ENCODE results near the gene APOL6. TPM values are rescaled to one million over a fixed set of nuclear protein-coding genes. Genes with fewer than 3 reads are reported as not detected.
"Not testable (repeated sequence)": the region's sequence is repeated elsewhere in the genome, so short reads cannot be mapped to it uniquely, and the experiment has no call there.

The APOL6 gene
- total RNA-seq, 1 donor from 2014 or later, result 2.2 TPM

- not testable (repeated sequence) for DNase-seq
Observed at GRCh38 chr22:35679492-35679891, 31.2 kb downstream of the APOL6 start.

GRCh38 chr22:35681454-35682052 is 33.3 kb downstream of the APOL6 start:
- DNase-seq, result no peak

GRCh38 chr22:35683560-35683959 is 35.3 kb downstream of the APOL6 start:
- DNase-seq, result no peak

- DNase-seq, result no peak
Observed at GRCh38 chr22:35684270-35684700, 36.0 kb downstream of the APOL6 start.

- DNase-seq, result no peak
Observed at GRCh38 chr22:35684732-35685131, 36.5 kb downstream of the APOL6 start.

- DNase-seq, result no peak
Observed at GRCh38 chr22:35685731-35686130, 37.5 kb downstream of the APOL6 start.

- DNase-seq, result no peak
Observed at GRCh38 chr22:35686298-35686697, 38.1 kb downstream of the APOL6 start.

- no peak for DNase-seq
Observed at GRCh38 chr22:35687461-35687860, 39.2 kb downstream of the APOL6 start.

GRCh38 chr22:35688913-35689675 is 40.8 kb downstream of the APOL6 start:
- no peak for DNase-seq

- DNase-seq, result no peak
Observed at GRCh38 chr22:35690001-35690400, 41.8 kb downstream of the APOL6 start.

GRCh38 chr22:35695202-35695601 is 47.0 kb downstream of the APOL6 start:
- DNase-seq, result no peak

GRCh38 chr22:35697142-35697541 is 48.9 kb downstream of the APOL6 start:
- no peak for DNase-seq

GRCh38 chr22:35699852-35700251 is 51.6 kb downstream of the APOL6 start:
- DNase-seq, result not testable (repeated sequence)

- no peak for DNase-seq
Observed at GRCh38 chr22:35703861-35704584, 55.8 kb downstream of the APOL6 start.

GRCh38 chr22:35705141-35705540 is 56.9 kb downstream of the APOL6 start:
- DNase-seq, result no peak

GRCh38 chr22:35708453-35708852 is 60.2 kb downstream of the APOL6 start:
- no peak for DNase-seq

- DNase-seq, result no peak
Observed at GRCh38 chr22:35708917-35709316, 60.7 kb downstream of the APOL6 start.

GRCh38 chr22:35711336-35711735 is 63.1 kb downstream of the APOL6 start:
- no peak for DNase-seq

GRCh38 chr22:35712672-35713071 is 64.4 kb downstream of the APOL6 start:
- DNase-seq, result no peak

GRCh38 chr22:35717572-35717971 is 69.3 kb downstream of the APOL6 start, which contains the start of gene APOL5:
TSS of gene APOL5 (plus strand) at chr22:35717872. CDS start at chr22:35717872, 0 bp downstream.
- no peak for DNase-seq

Data from occipital lobe (tissue), 2 donors.